HG03457 (cell line): ENCODE results near the gene FHOD3.

Experiments used
- ATAC-seq: cut with Tn5 transposase; IDR thresholded peaks from one replicate; pipeline ENCODE4 v1.9.1; 2021; ENCODE audit warnings: moderate number of reproducible peaks; ENCODE audit not compliant: unreplicated experiment

Gene FHOD3

GRCh38 chr18:36613810-36614209 is 316.3 kb downstream of the FHOD3 start:
- no peak for ATAC-seq

GRCh38 chr18:36620788-36621187 is 323.3 kb downstream of the FHOD3 start:
- ATAC-seq: no peak

- no peak for ATAC-seq
These were observed 325.1 kb downstream of the FHOD3 start for GRCh38 chr18:36622610-36623009.

DNA sequence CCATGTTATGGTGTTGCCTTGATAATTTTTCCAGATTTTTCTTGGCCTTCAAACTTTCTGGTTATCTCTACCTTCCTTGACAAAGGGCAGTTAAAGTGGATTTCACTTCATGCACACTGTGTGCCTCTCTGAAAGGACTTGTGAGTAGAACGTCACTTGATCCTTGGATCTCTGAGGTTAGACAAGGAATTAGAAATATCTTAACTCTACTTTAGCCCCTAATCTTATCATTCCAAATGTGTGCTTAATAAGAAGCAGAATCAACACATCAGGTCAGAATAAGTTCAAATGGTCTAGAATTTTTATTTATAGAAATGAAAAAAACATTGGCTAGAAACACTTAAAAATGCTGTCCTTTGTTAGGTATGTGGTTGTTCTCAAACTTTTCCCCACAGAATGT is 325.6 kb downstream of the FHOD3 start:
- no peak for ATAC-seq

GRCh38 chr18:36623681-36624190 is 326.2 kb downstream of the FHOD3 start:
- no peak for ATAC-seq

DNA sequence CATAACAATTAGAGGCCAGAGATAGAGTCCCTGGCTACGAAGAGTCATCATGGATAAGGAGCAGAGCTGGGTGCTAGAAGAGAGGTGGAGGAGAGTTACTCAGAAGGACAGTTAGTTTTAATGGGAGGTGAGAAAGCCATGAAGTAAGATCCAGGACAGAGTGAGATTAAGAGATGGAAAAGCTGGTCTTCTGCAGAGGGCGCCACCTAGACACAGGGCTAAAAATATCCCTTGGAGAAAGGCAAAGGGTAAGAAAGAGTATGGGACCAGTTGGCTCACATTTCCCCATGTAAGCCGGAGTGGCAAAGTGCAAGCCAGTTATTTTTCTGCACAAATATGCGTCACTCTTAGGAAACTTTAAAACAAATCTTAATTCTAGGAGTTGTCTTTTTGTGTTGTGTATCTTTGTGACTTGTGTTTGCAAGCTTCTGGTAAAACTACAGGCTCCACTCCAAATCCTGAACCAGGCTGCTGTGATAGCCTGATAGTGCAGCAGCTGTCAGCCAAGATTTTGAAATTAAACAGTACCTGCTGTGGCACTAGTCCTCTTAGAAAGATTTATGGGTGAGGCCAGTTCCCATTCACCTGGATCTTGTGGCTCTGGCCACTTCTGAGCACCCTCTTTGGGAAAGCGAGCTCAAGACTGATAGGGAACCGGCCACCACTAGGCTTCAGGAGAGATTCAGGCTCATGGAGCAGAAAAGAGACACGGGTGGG is 327.1 kb downstream of the FHOD3 start:
- no peak for ATAC-seq

DNA sequence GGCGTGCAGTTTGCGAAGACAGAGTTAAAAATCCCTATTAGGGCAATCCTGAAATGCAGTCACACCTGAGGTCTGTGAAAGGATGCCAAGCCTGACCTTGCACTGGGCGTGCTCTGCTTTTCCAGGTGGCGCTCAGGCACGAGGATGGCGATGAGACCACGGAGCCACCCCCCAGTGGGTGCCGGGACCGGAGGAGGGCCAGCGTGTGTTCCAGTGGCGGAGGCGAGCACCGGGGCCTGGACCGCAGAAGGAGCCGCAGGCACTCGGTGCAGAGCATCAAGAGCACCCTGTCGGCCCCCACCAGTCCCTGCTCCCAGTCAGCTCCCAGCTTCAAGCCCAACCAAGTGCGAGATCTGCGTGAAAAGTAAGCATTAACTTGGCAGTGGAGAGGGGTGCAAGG is 327.9 kb downstream of the FHOD3 start:
- no peak for ATAC-seq

GRCh38 chr18:36627637-36628036 is 330.1 kb downstream of the FHOD3 start:
- no peak for ATAC-seq

DNA sequence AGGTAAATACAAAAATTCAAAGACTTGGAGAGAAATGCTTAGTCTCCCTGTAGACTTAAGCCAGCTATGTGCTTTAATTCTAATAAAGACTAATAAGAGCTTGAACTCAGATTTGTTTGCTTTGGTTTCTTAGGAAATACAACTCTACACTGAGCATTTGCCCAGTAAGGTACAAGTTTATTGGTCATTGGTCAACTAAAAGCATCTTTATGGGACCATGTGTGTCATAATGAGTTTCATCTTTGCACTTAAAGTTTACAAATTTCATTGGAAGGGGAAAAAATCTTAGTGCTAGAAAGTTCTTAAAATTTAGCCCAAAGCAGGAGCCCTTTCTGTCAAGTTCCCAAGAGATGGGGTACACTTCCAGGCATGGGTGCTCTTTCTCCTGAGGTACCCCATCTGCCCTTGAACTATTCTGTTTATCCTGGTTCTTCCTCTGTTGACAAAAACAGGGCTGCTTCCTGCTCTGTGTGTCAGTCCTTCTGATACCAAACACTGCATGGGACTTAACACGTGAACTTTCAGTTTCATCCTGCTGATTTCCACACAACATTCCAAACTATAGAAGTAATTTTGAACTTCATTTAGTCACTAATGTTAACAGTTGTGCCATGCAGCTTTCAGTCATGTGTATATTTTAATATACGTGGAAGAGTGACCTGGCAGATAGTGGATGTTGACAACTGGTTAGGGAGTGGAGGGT is 331.1 kb downstream of the FHOD3 start:
- no peak for ATAC-seq

DNA sequence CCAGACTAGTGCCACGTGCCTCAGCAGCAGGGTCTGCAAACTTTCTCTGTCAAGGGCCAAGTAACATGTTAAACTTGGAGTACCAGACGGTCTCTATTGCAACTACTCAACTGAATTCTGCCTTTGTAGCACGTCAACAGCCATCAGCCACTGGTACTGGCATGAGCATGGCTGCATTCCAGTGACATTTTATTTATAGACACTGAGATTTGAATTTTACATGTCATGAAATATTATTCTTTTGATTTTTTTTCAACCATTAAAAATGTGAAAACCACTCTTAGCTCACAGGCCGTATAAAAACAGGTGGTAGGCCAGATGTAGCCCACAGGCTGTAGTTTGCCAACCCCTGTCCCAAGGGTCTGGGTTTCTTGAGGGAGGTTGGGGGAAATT is 331.6 kb downstream of the FHOD3 start:
- ATAC-seq: no peak

DNA sequence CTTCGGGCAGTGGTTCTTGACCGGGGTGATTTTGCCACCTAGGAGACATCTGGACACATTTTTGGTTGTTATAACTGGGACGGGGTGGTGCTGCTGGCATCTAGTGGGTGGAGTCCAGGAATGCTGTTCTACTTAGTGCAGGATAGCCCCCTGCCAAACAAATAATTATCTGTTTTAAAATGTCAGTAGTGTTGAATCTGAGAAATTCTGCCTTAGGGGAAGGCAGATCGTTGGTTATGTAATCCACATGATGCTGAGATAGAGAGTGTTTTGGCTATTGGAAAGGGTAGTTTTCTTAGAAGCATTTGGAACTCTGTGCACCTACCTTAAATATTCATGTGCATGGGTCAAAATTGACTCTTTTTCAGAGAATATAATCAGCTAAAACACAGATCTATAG is 332.3 kb downstream of the FHOD3 start:
- no peak for ATAC-seq

GRCh38 chr18:36630917-36631316 is 333.4 kb downstream of the FHOD3 start:
- ATAC-seq: no peak

- ATAC-seq: peak; percentile 34
These were observed 336.5 kb downstream of the FHOD3 start for GRCh38 chr18:36633961-36634412.

GRCh38 chr18:36634573-36635216 is 337.2 kb downstream of the FHOD3 start:
- ATAC-seq: no peak

DNA sequence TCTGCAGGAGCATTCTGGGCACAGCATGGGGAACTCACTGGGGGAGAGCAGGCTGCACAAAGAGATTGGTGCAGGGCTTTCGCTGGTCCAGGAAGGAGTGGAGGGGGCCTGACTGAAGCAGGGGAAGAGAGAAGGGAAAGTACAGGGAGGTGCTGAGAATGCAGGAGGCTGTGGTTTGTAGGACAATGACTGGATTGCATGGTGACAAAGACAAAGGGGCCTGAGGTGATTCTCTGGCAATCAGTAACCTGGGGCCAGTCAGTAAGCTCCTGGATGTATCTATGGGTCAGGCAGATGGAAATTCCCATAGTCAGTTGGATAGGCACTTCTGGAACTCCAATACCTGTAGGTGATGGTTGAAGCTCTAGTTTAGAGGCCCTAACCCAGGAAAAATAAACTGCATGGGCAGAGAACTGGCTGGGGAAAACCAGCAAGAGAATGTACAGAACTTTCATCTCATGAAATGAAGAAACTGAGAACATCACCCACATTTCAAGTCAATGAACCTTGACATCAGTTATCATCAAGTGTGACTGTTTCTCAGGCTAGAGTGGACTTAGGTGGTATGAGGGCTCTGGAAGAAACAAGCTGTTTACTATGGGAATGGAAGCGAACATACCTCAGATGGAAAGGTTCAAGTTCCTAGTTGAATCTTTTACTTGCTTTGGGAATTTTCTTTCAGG is 338.0 kb downstream of the FHOD3 start:
- peak; percentile 37 for ATAC-seq

DNA sequence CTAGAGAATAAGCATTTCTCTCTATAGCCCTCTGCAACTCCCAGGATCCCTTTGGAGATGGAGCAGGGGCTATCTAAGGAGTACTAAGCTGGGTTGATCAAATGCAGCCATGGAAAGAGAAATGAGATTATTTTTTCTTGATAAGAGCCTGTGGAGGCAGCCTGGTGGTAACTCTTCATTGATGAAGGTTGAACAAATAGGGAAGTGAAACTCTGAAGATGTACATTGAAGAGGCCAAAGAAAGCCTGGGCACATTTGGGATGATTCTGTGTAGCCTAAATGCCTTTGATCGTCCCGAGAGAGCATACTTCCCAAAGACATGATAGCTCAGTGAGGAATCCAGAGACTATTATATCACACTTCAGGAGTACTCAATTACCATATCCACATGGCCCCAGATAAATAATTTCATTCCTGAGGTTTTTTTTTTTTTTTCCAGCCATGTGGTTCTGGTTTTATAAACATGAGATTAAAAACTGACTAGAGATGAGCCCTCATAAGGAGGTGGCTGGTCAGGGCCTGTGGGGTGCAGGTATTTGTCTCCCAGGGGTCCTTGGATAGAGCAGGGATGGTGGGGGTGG is 338.8 kb downstream of the FHOD3 start:
- peak; percentile 12 for ATAC-seq

DNA sequence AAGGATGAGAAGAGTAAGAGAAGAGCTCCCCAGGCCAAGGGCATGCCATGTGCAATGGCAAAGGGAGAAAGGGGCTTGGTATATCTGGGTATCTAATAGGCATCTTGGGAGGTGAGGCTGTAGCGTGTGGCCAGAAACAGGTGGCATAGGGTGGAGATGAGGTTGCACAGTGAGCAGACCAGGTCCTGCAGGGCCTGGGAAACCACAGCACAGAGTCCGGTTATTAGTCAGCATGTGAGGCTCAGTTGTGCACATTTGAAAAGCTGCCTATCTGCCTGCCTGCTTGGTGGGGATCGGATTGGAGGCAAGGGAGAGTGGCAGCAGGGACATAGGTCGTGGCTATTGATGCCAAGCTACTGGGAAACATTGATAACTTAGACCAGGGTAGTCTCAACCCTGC is 340.7 kb downstream of the FHOD3 start:
- peak; percentile 86 for ATAC-seq

DNA sequence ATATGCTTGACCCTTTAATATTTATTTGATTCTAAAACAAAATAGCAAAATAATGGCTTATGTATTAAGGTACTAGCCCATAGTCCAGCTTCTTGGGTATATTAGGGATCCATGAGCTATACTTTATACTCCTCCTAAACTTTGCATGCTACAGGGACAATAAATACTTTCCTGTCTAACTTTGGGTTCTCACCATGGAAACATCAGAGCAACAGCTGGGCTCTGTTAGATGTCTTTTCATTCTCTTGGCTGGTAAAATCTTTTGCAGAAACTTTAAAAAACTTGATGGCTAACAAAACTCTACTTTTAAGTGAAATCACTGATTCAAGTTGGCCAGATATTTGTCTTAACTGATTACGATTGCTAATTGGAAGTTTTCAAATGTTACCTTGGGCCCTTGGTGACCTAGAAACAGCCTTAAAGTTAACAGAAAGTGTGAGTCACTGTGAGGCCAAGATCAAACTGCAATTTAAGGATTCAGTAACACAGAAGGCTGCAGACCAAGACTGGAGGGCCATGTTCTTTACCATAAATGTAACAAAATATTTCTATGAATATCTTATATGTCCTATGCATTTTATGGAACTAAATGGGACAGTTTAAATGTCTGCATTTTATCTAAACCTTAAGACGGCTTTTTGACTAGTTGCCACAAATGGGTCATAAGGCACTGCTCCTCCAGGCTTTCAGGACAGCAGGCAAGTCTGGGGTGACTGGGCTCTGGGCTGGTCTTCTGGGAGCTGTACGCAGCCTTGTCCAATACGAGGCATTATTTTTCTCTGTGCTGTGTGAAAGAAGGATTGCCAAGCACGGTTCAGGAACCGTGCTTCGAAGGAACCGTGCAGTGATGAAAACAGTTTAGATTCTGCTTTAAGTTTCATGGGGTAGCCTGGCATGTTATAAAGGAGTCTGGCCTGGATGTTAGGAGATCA is 342.8 kb downstream of the FHOD3 start:
- ATAC-seq: no peak

- no peak for ATAC-seq
These were observed 345.5 kb downstream of the FHOD3 start for GRCh38 chr18:36643061-36643460.

GRCh38 chr18:36648803-36649202 is 351.3 kb downstream of the FHOD3 start:
- no peak for ATAC-seq
